T47D (cell line): ENCODE data around the gene GNG13.

Source experiments
- DNase-seq, 2 experiments: peaks; one replicate each; pipeline versions ENCODE4 v3.0.0 to v3.0.0-alpha.2; 2011 to 2012; ENCODE audit warnings: low read depth in 1 of 2, low spot score in 1 of 2
- JUND ChIP-seq: IDR thresholded peaks from 2 replicates; pipeline ENCODE4 v1.6.1; 2012; ENCODE audit warnings: low read depth
- in situ Hi-C: cut with HindIII; loops from 2 replicates; pipeline ENCODE4 v1.10.0; 2016; ENCODE audit warnings: low sequenced_read_pairs, low pct_unique_long_range_greater_than_20kb

GNG13 gene

GRCh38 chr16:799948-800833 is at the start of gene GNG13:
Gene GNG13 (minus strand): TSS chr16:800734. CDS start chr16:799077, 1,657 bp downstream.
- DNase-seq = no peak
- no peak for TF ChIP-seq JUND
- in situ Hi-C loops = no loop called here

- no peak for TF ChIP-seq JUND
- in situ Hi-C loops = no loop called here
These were observed 48.1 kb upstream of the GNG13 start for GRCh38 chr16:848510-849253.

GRCh38 chr16:847681-848445 is 47.3 kb upstream of the GNG13 start:
- no peak for TF ChIP-seq JUND
- no peak for DNase-seq
- in situ Hi-C loops = no loop called here

More at GRCh38 chr16:848510-849253, 48.1 kb upstream of the GNG13 start:
- no peak for DNase-seq

- no peak for TF ChIP-seq JUND
- in situ Hi-C loops = no loop called here
- no peak for DNase-seq
These were observed 46.6 kb upstream of the GNG13 start for GRCh38 chr16:847151-847550.

GRCh38 chr16:845351-845745 is 44.8 kb upstream of the GNG13 start:
- in situ Hi-C loops = no loop called here
- DNase-seq = no peak
- no peak for TF ChIP-seq JUND

- DNase-seq = no peak
- in situ Hi-C loops = no loop called here
- no peak for TF ChIP-seq JUND
These were observed 44.3 kb upstream of the GNG13 start for GRCh38 chr16:844638-845350.

GRCh38 chr16:843771-844170 is 43.2 kb upstream of the GNG13 start:
- TF ChIP-seq JUND = no peak
- DNase-seq = no peak
- in situ Hi-C loops = no loop called here

GRCh38 chr16:842711-843560 is 42.4 kb upstream of the GNG13 start:
- DNase-seq = no peak
- in situ Hi-C loops = no loop called here
- TF ChIP-seq JUND = no peak

GRCh38 chr16:842061-842476 is 41.5 kb upstream of the GNG13 start:
- in situ Hi-C loops = no loop called here
- no peak for TF ChIP-seq JUND
- no peak for DNase-seq

- DNase-seq = no peak
- no peak for TF ChIP-seq JUND
- in situ Hi-C loops = no loop called here
These were observed 41.0 kb upstream of the GNG13 start for GRCh38 chr16:841455-842060.
